H1 (cell line): ENCODE results near the gene SLX4. TPM values are rescaled to one million over a fixed set of nuclear protein-coding genes. Genes with fewer than 3 reads are reported as not detected.

Source experiments
- FOSL1 ChIP-seq: IDR thresholded peaks from 2 replicates; pipeline ENCODE4 v1.6.1; 2011; ENCODE audit warnings: mild to moderate bottlenecking, low read depth, low read length, moderate library complexity; ENCODE audit not compliant: insufficient read depth
- RFX5 ChIP-seq: IDR thresholded peaks from 2 replicates; pipeline ENCODE4 v1.6.1; 2011; ENCODE audit warnings: low read depth, low read length, improper control_type of control experiment, borderline replicate concordance
- SIX5 ChIP-seq: IDR thresholded peaks from 2 replicates; pipeline ENCODE4 v1.6.1; 2011; ENCODE audit warnings: mild to moderate bottlenecking, low read depth, low read length
- SP2 ChIP-seq: IDR thresholded peaks from 2 replicates; pipeline ENCODE4 v1.6.1; 2012; ENCODE audit warnings: mild to moderate bottlenecking, low read length, inconsistent platforms
- ZNF274 ChIP-seq: IDR thresholded peaks from 2 replicates; pipeline ENCODE4 v1.7.0; 2012; ENCODE audit warnings: low read length, borderline replicate concordance; ENCODE audit errors: extremely low read depth
- polyA plus RNA-seq, 7 experiments: library from polyadenylated mRNA; depleted of rRNA in 3 of 7; stranded (reverse) in 5 of 7; unstranded in 2 of 7; fragments of >200 nt in 5 of 7; fragments of 200-250 nt in 2 of 7; gene quantifications; 1 replicate in 5 of 7; 2 replicates in 1 of 7; 4 replicates in 1 of 7; pipeline versions ENCODE4 v1.2.1 to v1.2.3, GENCODE V29; 2011 to 2013; ENCODE audit warnings: missing spikeins in 2 of 7, mixed read lengths in 2 of 7
- total RNA-seq: library from RNA; stranded (reverse); fragmentation: NEBNext Ultra II Directional; extraction: Animal tissue kit (Norgen Biotek cat#: 25700); gene quantifications from 2 replicates; pipeline ENCODE4 v1.2.1, GENCODE V29; 2021
- TF ChIP-seq, protein P1 (sequence below): IDR thresholded peaks from 2 replicates; pipeline ENCODE4 v1.6.1; 2011; ENCODE audit warnings: low read depth, mild to moderate bottlenecking, low read length; ENCODE audit not compliant: insufficient read depth
- TF ChIP-seq, protein P2 (sequence below): IDR thresholded peaks from 2 replicates; pipeline ENCODE4 v1.6.1; 2012; ENCODE audit warnings: inconsistent platforms

Gene SLX4
- total and polyA plus RNA-seq, 2 of the 8 experiments (the other 6 are each of a cell fraction or from before 2014, with no cell fraction given), result 4.4 to 11.4 TPM

DNA sequence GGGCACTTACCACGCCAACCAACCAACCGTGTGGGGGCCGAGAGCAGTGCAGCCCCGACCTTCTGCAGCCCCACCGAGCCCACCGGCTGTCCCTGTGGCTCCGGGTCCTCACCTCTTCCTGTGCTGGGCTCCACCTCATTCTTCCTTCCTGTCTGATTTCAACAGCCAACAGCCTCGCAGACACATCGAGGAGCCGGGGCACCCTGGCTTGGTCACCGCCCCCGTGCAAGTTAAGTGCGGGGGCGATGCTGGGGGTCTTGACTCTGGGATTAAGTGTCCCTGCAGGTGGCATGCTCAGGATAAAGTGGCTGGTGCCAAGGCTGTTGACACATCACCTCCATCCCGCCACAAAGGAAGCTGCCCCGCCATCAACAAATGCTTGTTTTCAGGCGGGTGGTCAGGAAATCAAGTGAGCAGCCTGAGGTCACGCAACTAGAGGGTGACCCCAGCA lies 34.1 kb downstream of the SLX4 start, which contains the start of gene NLRC3 (continued):
- TF ChIP-seq, protein P1, sequence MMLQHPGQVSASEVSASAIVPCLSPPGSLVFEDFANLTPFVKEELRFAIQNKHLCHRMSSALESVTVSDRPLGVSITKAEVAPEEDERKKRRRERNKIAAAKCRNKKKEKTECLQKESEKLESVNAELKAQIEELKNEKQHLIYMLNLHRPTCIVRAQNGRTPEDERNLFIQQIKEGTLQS, result no peak
- no peak for TF ChIP-seq SIX5
- TF ChIP-seq, protein P2, sequence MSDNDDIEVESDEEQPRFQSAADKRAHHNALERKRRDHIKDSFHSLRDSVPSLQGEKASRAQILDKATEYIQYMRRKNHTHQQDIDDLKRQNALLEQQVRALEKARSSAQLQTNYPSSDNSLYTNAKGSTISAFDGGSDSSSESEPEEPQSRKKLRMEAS, result no peak
- TF ChIP-seq RFX5, result no peak
- TF ChIP-seq ZNF274, result no peak
- no peak for TF ChIP-seq FOSL1
- no peak for TF ChIP-seq SP2
